HepG2 (cell line): ENCODE results near the gene EIF4G1. TPM values are rescaled to one million over a fixed set of nuclear protein-coding genes. Genes with fewer than 3 reads are reported as not detected.

Experiments used
- ATAC-seq: fragments of 200-7000 bp; cut with Tn5 transposase; 3 replicates; pipeline ENCODE4 v1.9.1; 2020; ENCODE audit warnings: mild to moderate bottlenecking, moderate library complexity
- BruUV-seq: library from RNA; stranded (reverse); fragments of 400-500 nt; replicated peaks from 2 replicates; lab custom pipeline; 2021; lab: Mats Ljungman, UMichigan
- CTCF ChIA-PET: fragments of 300-600 bp; formaldehyde crosslinking; extraction: SDS; loops from one replicate; lab custom pipeline; 2021; ENCODE audit warnings: low total read pairs, inconsistent platforms, low intra/inter-chr PET ratio; lab: Yijun Ruan, JAX
- POLR2A ChIA-PET: fragments of 350-600 bp; sonication (Branson Sonifier 250); formaldehyde crosslinking; loops from one replicate; lab custom pipeline; 2020; ENCODE audit warnings: antibody characterized with exemption, inconsistent platforms; lab: Yijun Ruan, JAX
- DNase-seq: peaks from one replicate; pipeline ENCODE4 v3.0.0-alpha.2; 2015; ENCODE audit warnings: low spot score
- FAIRE-seq: peaks from 3 replicates; lab custom pipeline; 2011; peaks lifted over from hg19 to GRCh38; lab: Jason Lieb, UNC
- H2AFZ ChIP-seq: one replicate; pipeline ENCODE4 v1.6.1; 2011; ENCODE audit warnings: low read length, inconsistent platforms
- H3K27ac ChIP-seq: fragments of 300-600 bp; 3 replicates; pipeline ENCODE4 v1.8.0; 2011; ENCODE audit warnings: mixed run types, mild to moderate bottlenecking, mixed read lengths, low read length, inconsistent platforms; ENCODE audit not compliant: insufficient read depth; ENCODE audit errors: extremely low read length
- H3K27me3 ChIP-seq, 2 experiments: fragments of 200-600 bp in 1 of 2; 2 replicates in 1 of 2; 3 replicates in 1 of 2; pipeline versions ENCODE4 v1.6.0 to v1.8.0; 2011; ENCODE audit warnings: low read length in 2 of 2, mild to moderate bottlenecking in 2 of 2, moderate library complexity in 2 of 2, inconsistent platforms in 1 of 2; ENCODE audit not compliant: insufficient read depth in 2 of 2, control insufficient read depth in 1 of 2
- H3K36me3 ChIP-seq, 2 experiments: fragments of 200-600 bp in 1 of 2; replicated peaks in 1 of 2; 2 replicates in 1 of 2; 3 replicates in 1 of 2; pipeline versions ENCODE4 v1.5.1 to v1.8.0; 2011; ENCODE audit warnings: low read length in 2 of 2, inconsistent platforms in 1 of 2; ENCODE audit not compliant: insufficient read depth in 2 of 2, control insufficient read depth in 1 of 2
- H3K4me1 ChIP-seq: 2 replicates; pipeline ENCODE4 v1.5.1; 2012; ENCODE audit warnings: low read length, inconsistent platforms; ENCODE audit not compliant: insufficient read depth
- H3K4me2 ChIP-seq: 2 replicates; pipeline ENCODE4 v1.6.0; 2011; ENCODE audit warnings: low read depth, low read length, inconsistent platforms
- H3K4me3 ChIP-seq, 3 experiments: fragments of 200-600 bp in 1 of 3; sonication (generic), shearing (Covaris generic) in 1 of 3; replicated peaks in 1 of 3; 2 replicates each; pipeline ENCODE4 v1.5.1; 2011 to 2016; ENCODE audit warnings: low read length in 3 of 3, inconsistent platforms in 2 of 3, low read depth in 2 of 3, mild to moderate bottlenecking in 2 of 3, control low read depth in 1 of 3, mixed read lengths in 1 of 3; ENCODE audit not compliant: insufficient read depth in 1 of 3
- H3K79me2 ChIP-seq: one replicate; pipeline ENCODE4 v1.6.1; 2011; ENCODE audit warnings: low read length, inconsistent platforms; ENCODE audit not compliant: insufficient read depth
- H3K9ac ChIP-seq: 2 replicates; pipeline ENCODE4 v1.6.0; 2011; ENCODE audit warnings: mild to moderate bottlenecking, low read depth, low read length, inconsistent platforms; ENCODE audit not compliant: insufficient read depth
- H3K9me3 ChIP-seq: 2 replicates; pipeline ENCODE4 v1.5.1; 2012; ENCODE audit warnings: mild to moderate bottlenecking, low read length
- H4K20me1 ChIP-seq: 2 replicates; pipeline ENCODE4 v1.6.0; 2011; ENCODE audit warnings: inconsistent platforms, mild to moderate bottlenecking, low read length, moderate library complexity; ENCODE audit not compliant: insufficient read depth
- KLF15 ChIP-seq: sonication (generic); formaldehyde crosslinking; IDR thresholded peaks from 2 replicates; pipeline ENCODE4 v1.8.1; 2023; ENCODE audit warnings: borderline replicate concordance, mild to moderate bottlenecking, inconsistent platforms, missing genetic modification reagents, mixed read lengths
- MIER2 ChIP-seq: IDR thresholded peaks from 2 replicates; pipeline ENCODE4 v1.6.1; 2016; ENCODE audit warnings: missing biosample characterization, missing genetic modification reagents
- NCOA2 ChIP-seq: sonication (generic); formaldehyde crosslinking; IDR thresholded peaks from 2 replicates; pipeline ENCODE4 v1.8.0; 2022; ENCODE audit warnings: inconsistent platforms
- RAD21 ChIP-seq: fragments of 450-650 bp; formaldehyde crosslinking; IDR thresholded peaks from 2 replicates; pipeline ENCODE4 v1.5.0; 2020; ENCODE audit warnings: mild to moderate bottlenecking
- RFX1 ChIP-seq: fragments of 450-650 bp; IDR thresholded peaks from 2 replicates; pipeline ENCODE4 v1.6.1; 2017
- SIX4 ChIP-seq: sonication (generic); formaldehyde crosslinking; IDR thresholded peaks from 2 replicates; pipeline ENCODE4 v1.4.0; 2020; ENCODE audit warnings: missing genetic modification reagents
- SMC3 ChIP-seq: IDR thresholded peaks from 2 replicates; pipeline ENCODE4 v1.6.1; 2011; ENCODE audit warnings: low read length, improper control_type of control experiment
- STAG1 ChIP-seq: sonication (generic); formaldehyde crosslinking; IDR thresholded peaks from 2 replicates; pipeline ENCODE4 v1.4.0; 2020; ENCODE audit warnings: missing genetic modification reagents
- ZFAT ChIP-seq: sonication (generic); formaldehyde crosslinking; conservative IDR thresholded peaks from 2 replicates; pipeline ENCODE4 v1.8.1; 2023; ENCODE audit warnings: missing genetic modification reagents, inconsistent platforms
- ZNF33A ChIP-seq: sonication (generic); formaldehyde crosslinking; IDR thresholded peaks from 2 replicates; pipeline ENCODE4 v1.5.1; 2020; ENCODE audit warnings: missing genetic modification reagents, mild to moderate bottlenecking, moderate library complexity, borderline replicate concordance
- WGBS: methylation state at CpG from one replicate; pipeline ENCODE4 v1.1.6; 2017; ENCODE audit warnings: low lambda C conversion rate; 5-methylcytosine and 5-hydroxymethylcytosine counted together
- in situ Hi-C: cut with HindIII; loops from 2 replicates; pipeline ENCODE4 v1.10.0; 2017; ENCODE audit warnings: low pct_unique_long_range_greater_than_20kb; ENCODE audit not compliant: extremely low pct_ligation_motif_present
- intact Hi-C: fragments of 100-400 bp; cut with micrococcal nuclease; formaldehyde crosslinking; loops from one replicate; pipeline ENCODE4 v1.10.0; 2022; ENCODE audit not compliant: unreplicated experiment
- polyA plus RNA-seq, 8 experiments: library from polyadenylated mRNA; depleted of rRNA in 3 of 8; stranded (reverse) in 7 of 8; unstranded in 1 of 8; fragments of >200 nt; fragmentation: Illumina TruSeq in 4 of 8; extraction: Trizol in 4 of 8; gene quantifications; 2 replicates each; pipeline versions ENCODE4 v1.2.1 to v1.2.3, GENCODE V29; 2011 to 2016; ENCODE audit warnings: low read depth in 4 of 8, missing spikeins in 1 of 8, mixed read lengths in 1 of 8; ENCODE audit not compliant: insufficient read depth in 1 of 8
- total RNA-seq, 5 experiments: library from RNA; depleted of rRNA; stranded (reverse); fragments of >200 nt; fragmentation: Illumina TruSeq; extraction: Trizol; gene quantifications; 2 replicates each; pipeline ENCODE4 v1.2.3, GENCODE V29; 2016; ENCODE audit warnings: low read depth in 1 of 5
- TF ChIP-seq, protein P1 (sequence below): sonication (generic); formaldehyde crosslinking; IDR thresholded peaks from 2 replicates; pipeline ENCODE4 v1.8.0; 2022; ENCODE audit warnings: mild to moderate bottlenecking, missing genetic modification reagents
- TF ChIP-seq, protein P2 (sequence below): sonication (generic); formaldehyde crosslinking; IDR thresholded peaks from 2 replicates; pipeline ENCODE4 v1.5.0; 2020; ENCODE audit warnings: mild to moderate bottlenecking, missing genetic modification reagents, moderate library complexity
- TF ChIP-seq, protein P3 (sequence below): sonication (generic); formaldehyde crosslinking; IDR thresholded peaks from 2 replicates; pipeline ENCODE4 v1.4.0; 2020; ENCODE audit warnings: missing genetic modification reagents
- TF ChIP-seq, protein P4 (sequence below): sonication (generic); formaldehyde crosslinking; IDR thresholded peaks from 2 replicates; pipeline ENCODE4 v1.4.0; 2020; ENCODE audit warnings: missing genetic modification reagents

EIF4G1 gene
- total and polyA plus RNA-seq, 2 of the 13 experiments (the other 11 are each of a cell fraction or from before 2014, with no cell fraction given): 208 to 213 TPM

DNA sequence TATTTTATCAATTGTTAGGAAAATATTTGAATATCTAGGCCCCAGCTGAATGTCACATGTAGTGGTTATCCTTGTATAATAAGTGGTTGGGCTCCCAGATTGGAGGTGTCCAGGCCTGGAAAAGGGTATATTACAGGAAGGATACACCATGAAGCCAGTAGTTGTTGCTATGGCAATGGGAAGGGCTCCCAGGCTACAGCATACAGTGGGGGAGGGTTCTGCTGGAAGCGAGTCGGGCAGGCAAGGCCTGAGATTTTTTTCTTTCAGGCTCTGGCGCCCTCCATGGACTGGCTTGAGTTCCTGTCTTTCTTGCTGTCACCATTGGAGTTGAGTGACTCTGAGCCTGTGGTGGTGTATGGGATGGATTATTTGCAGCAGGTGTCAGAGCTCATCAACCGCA lies 29.7 kb upstream of the EIF4G1 start (continued):
- TF ChIP-seq KLF15 (CRISPR knock-in tag) (no peak), RFX1 (peak; percentile 72)
- TF ChIP-seq, protein P1, sequence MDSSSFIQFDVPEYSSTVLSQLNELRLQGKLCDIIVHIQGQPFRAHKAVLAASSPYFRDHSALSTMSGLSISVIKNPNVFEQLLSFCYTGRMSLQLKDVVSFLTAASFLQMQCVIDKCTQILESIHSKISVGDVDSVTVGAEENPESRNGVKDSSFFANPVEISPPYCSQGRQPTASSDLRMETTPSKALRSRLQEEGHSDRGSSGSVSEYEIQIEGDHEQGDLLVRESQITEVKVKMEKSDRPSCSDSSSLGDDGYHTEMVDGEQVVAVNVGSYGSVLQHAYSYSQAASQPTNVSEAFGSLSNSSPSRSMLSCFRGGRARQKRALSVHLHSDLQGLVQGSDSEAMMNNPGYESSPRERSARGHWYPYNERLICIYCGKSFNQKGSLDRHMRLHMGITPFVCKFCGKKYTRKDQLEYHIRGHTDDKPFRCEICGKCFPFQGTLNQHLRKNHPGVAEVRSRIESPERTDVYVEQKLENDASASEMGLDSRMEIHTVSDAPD (CRISPR knock-in tag): no peak

DNA sequence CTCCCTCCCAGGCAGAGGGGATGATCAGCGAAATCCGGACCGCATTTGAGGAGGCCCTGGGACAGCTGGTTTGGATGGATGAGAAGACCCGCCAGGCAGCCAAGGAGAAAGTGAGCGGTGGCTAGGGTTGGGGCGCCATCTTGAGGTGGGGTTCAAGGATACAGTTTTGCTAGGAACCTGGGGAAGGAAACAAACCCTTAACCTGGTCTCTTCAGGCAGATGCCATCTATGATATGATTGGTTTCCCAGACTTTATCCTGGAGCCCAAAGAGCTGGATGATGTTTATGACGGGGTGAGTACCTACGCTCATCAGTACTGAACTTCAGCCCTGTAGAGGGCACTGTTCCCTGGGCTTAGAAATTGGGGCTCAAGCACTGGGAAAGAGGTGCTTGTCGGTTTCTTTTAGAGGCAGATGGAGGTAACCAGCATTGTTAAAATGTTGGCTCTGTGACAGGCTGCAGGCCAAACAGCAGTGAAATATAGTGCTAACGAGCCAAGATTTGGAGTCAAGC lies 24.9 kb upstream of the EIF4G1 start:
- Histone ChIP-seq H4K20me1 (0 out of 2 replicates have a peak, but pooled peaks cover 3% of the 10 kb centered on the region), H3K27me3 (peaks cover 3 to 24% of the 10 kb centered on the region in 2 experiments; a peak in 3 of 5 replicates), H3K9ac (no peak overlapping the region), H3K4me1 (peaks cover 44% of the 10 kb centered on the region), H2AFZ (no peak overlapping the region), H3K4me2 (no peak overlapping the region), H3K79me2 (no peaks in the 10 kb centered on the region), H3K4me3 (no peak overlapping the region), H3K9me3 (no peaks in the 10 kb centered on the region), H3K36me3 (no peaks in the 10 kb centered on the region), H3K27ac (no peak overlapping the region)
- peak; percentile 57 for FAIRE-seq
- no TSS peak for BruUV-seq
- no peak for DNase-seq
- ChIA-PET CTCF (interaction anchor here (1.0 to 1.6 kb wide), 2 partner anchors 62 to 144 kb away, joined by 3 read pairs; no protein-coding TSS in a partner anchor), POLR2A (no interaction called here)
- intact Hi-C loops: loop anchor here (1.0 to 10.0 kb wide), 3 partner anchors 39 to 392 kb away; partner anchors contain the start of gene VWA5B2
- ATAC-seq: peak; percentile 34
- 3% methylated on average over 9 of the region's 10 CpGs for WGBS
- in situ Hi-C loops: no loop called here
- TF ChIP-seq ZNF33A (CRISPR knock-in tag) (no peak), MIER2 (CRISPR knock-in tag) (0 out of 2 replicates have a peak, but pooled peaks have one; percentile 20), RAD21 (peak; percentile 74), NCOA2 (CRISPR knock-in tag) (no peak), ZFAT (CRISPR knock-in tag) (no peak), SMC3 (0 out of 2 replicates have a peak, but pooled peaks have one; percentile 3), SIX4 (CRISPR knock-in tag) (no peak), STAG1 (CRISPR knock-in tag) (peak; percentile 70)
- TF ChIP-seq, protein P2, sequence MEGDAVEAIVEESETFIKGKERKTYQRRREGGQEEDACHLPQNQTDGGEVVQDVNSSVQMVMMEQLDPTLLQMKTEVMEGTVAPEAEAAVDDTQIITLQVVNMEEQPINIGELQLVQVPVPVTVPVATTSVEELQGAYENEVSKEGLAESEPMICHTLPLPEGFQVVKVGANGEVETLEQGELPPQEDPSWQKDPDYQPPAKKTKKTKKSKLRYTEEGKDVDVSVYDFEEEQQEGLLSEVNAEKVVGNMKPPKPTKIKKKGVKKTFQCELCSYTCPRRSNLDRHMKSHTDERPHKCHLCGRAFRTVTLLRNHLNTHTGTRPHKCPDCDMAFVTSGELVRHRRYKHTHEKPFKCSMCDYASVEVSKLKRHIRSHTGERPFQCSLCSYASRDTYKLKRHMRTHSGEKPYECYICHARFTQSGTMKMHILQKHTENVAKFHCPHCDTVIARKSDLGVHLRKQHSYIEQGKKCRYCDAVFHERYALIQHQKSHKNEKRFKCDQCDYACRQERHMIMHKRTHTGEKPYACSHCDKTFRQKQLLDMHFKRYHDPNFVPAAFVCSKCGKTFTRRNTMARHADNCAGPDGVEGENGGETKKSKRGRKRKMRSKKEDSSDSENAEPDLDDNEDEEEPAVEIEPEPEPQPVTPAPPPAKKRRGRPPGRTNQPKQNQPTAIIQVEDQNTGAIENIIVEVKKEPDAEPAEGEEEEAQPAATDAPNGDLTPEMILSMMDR: peak; percentile 89
- TF ChIP-seq, protein P3, sequence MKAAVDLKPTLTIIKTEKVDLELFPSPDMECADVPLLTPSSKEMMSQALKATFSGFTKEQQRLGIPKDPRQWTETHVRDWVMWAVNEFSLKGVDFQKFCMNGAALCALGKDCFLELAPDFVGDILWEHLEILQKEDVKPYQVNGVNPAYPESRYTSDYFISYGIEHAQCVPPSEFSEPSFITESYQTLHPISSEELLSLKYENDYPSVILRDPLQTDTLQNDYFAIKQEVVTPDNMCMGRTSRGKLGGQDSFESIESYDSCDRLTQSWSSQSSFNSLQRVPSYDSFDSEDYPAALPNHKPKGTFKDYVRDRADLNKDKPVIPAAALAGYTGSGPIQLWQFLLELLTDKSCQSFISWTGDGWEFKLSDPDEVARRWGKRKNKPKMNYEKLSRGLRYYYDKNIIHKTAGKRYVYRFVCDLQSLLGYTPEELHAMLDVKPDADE (CRISPR knock-in tag): no peak
- TF ChIP-seq, protein P4, sequence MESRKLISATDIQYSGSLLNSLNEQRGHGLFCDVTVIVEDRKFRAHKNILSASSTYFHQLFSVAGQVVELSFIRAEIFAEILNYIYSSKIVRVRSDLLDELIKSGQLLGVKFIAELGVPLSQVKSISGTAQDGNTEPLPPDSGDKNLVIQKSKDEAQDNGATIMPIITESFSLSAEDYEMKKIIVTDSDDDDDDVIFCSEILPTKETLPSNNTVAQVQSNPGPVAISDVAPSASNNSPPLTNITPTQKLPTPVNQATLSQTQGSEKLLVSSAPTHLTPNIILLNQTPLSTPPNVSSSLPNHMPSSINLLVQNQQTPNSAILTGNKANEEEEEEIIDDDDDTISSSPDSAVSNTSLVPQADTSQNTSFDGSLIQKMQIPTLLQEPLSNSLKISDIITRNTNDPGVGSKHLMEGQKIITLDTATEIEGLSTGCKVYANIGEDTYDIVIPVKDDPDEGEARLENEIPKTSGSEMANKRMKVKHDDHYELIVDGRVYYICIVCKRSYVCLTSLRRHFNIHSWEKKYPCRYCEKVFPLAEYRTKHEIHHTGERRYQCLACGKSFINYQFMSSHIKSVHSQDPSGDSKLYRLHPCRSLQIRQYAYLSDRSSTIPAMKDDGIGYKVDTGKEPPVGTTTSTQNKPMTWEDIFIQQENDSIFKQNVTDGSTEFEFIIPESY (CRISPR knock-in tag): peak; percentile 72; the same call in 1 of the 2 replicates
